ENCODE measurements around the gene PIAS4. TPM values are rescaled to one million over a fixed set of nuclear protein-coding genes. Genes with fewer than 3 reads are reported as not detected.

The PIAS4 gene
- total and polyA plus RNA-seq, 10 of the 15 experiments (the other 5 are each of a cell fraction or from before 2014, with no cell fraction given): 0.13 to 25.1 (median 11.3) TPM

- TF ChIP-seq, protein P1, sequence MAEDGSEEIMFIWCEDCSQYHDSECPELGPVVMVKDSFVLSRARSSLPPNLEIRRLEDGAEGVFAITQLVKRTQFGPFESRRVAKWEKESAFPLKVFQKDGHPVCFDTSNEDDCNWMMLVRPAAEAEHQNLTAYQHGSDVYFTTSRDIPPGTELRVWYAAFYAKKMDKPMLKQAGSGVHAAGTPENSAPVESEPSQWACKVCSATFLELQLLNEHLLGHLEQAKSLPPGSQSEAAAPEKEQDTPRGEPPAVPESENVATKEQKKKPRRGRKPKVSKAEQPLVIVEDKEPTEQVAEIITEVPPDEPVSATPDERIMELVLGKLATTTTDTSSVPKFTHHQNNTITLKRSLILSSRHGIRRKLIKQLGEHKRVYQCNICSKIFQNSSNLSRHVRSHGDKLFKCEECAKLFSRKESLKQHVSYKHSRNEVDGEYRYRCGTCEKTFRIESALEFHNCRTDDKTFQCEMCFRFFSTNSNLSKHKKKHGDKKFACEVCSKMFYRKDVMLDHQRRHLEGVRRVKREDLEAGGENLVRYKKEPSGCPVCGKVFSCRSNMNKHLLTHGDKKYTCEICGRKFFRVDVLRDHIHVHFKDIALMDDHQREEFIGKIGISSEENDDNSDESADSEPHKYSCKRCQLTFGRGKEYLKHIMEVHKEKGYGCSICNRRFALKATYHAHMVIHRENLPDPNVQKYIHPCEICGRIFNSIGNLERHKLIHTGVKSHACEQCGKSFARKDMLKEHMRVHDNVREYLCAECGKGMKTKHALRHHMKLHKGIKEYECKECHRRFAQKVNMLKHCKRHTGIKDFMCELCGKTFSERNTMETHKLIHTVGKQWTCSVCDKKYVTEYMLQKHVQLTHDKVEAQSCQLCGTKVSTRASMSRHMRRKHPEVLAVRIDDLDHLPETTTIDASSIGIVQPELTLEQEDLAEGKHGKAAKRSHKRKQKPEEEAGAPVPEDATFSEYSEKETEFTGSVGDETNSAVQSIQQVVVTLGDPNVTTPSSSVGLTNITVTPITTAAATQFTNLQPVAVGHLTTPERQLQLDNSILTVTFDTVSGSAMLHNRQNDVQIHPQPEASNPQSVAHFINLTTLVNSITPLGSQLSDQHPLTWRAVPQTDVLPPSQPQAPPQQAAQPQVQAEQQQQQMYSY (CRISPR knock-in tag; IDR thresholded peaks at IDR 0.05): peak; percentile 85
- TF ChIP-seq SIN3A (IDR thresholded peaks at IDR 0.05; ENCODE audit: low read depth, low read length) (peak; percentile 81; the same call in 1 of the 2 replicates), RUNX3 (IDR thresholded peaks at IDR 0.05; ENCODE audit: low read length) (no peak), IKZF2 (IDR thresholded peaks at IDR 0.05) (peak; percentile 21 to 33; a peak in 1 of 4 replicates), SIX5 (IDR thresholded peaks at IDR 0.05; ENCODE audit: low read depth, low read length, severe bottlenecking) (no peak), BHLHE40 (IDR thresholded peaks at IDR 0.05; ENCODE audit: borderline replicate concordance in 1 of 2, low read depth in 2 of 2, low read length in 1 of 2) (peak; percentile 93 to 99), ATF7 (IDR thresholded peaks at IDR 0.05; ENCODE audit: low read depth) (no peak), NBN (IDR thresholded peaks at IDR 0.05) (0 out of 2 replicates have a peak, but pooled peaks have one; percentile 25), ZBTB33 (IDR thresholded peaks at IDR 0.05) (no peak), YY1 (IDR thresholded peaks at IDR 0.05; ENCODE audit: low read depth, low read length) (peak; percentile 97), WRNIP1 (IDR thresholded peaks at IDR 0.05; ENCODE audit: borderline replicate concordance, low read depth, low read length) (no peak), NR2F1 (conservative IDR thresholded peaks at IDR 0.05) (peak; percentile 49; the same call in 1 of the 2 replicates), RBBP5 (conservative IDR thresholded peaks at IDR 0.05) (no peak), RFX5 (IDR thresholded peaks at IDR 0.05; ENCODE audit: low read depth, low read length) (no peak)
- TF ChIP-seq, protein P2, sequence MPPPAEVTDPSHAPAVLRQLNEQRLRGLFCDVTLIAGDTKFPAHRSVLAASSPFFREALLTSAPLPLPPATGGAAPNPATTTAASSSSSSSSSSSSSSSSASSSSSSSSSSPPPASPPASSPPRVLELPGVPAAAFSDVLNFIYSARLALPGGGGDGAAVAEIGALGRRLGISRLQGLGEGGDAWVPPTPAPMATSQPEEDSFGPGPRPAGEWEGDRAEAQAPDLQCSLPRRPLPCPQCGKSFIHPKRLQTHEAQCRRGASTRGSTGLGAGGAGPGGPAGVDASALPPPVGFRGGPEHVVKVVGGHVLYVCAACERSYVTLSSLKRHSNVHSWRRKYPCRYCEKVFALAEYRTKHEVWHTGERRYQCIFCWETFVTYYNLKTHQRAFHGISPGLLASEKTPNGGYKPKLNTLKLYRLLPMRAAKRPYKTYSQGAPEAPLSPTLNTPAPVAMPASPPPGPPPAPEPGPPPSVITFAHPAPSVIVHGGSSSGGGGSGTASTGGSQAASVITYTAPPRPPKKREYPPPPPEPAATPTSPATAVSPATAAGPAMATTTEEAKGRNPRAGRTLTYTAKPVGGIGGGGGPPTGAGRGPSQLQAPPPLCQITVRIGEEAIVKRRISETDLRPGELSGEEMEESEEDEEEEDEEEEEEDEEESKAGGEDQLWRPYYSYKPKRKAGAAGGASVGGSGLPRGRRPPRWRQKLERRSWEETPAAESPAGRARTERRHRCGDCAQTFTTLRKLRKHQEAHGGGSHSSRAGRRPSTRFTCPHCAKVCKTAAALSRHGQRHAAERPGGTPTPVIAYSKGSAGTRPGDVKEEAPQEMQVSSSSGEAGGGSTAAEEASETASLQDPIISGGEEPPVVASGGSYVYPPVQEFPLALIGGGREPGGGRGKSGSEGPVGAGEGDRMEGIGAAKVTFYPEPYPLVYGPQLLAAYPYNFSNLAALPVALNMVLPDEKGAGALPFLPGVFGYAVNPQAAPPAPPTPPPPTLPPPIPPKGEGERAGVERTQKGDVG (CRISPR knock-in tag; IDR thresholded peaks at IDR 0.05): peak; percentile 70; the same call in 1 of the 2 replicates
- TF ChIP-seq, protein P3, sequence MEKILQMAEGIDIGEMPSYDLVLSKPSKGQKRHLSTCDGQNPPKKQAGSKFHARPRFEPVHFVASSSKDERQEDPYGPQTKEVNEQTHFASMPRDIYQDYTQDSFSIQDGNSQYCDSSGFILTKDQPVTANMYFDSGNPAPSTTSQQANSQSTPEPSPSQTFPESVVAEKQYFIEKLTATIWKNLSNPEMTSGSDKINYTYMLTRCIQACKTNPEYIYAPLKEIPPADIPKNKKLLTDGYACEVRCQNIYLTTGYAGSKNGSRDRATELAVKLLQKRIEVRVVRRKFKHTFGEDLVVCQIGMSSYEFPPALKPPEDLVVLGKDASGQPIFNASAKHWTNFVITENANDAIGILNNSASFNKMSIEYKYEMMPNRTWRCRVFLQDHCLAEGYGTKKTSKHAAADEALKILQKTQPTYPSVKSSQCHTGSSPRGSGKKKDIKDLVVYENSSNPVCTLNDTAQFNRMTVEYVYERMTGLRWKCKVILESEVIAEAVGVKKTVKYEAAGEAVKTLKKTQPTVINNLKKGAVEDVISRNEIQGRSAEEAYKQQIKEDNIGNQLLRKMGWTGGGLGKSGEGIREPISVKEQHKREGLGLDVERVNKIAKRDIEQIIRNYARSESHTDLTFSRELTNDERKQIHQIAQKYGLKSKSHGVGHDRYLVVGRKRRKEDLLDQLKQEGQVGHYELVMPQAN (conservative IDR thresholded peaks at IDR 0.05): peak; percentile 82
Observed at GRCh38 chr19:4007021-4007835, at the start of gene PIAS4 (continued).
